K562 (cell line): ENCODE measurements around the gene COL21A1. TPM values are rescaled to one million over a fixed set of nuclear protein-coding genes. Genes with fewer than 3 reads are reported as not detected.

Experiments
- ATAC-seq: fragments of 200-7000 bp; cut with Tn5 transposase; 3 replicates; pipeline ENCODE4 v1.9.1; 2020; ENCODE audit warnings: moderate library complexity
- BruUV-seq: library from RNA; stranded (reverse); fragments of 400-500 nt; replicated peaks from 2 replicates; lab custom pipeline; 2021; lab: Mats Ljungman, UMichigan
- CTCF ChIA-PET: fragments of 300-600 bp; formaldehyde crosslinking; extraction: SDS; loops from one replicate; lab custom pipeline; 2021; ENCODE audit warnings: low intra/inter-chr PET ratio; lab: Yijun Ruan, JAX
- POLR2A ChIA-PET: fragments of 300-600, 350-650 bp; sonication (Branson Sonifier 250); formaldehyde crosslinking; extraction: SDS; loops from one replicate; lab custom pipeline; 2021; ENCODE audit warnings: antibody characterized with exemption, inconsistent platforms; lab: Yijun Ruan, JAX
- DNase-seq, 4 experiments: peaks; one replicate each; pipeline versions ENCODE4 v3.0.0 to v3.0.0-alpha.2; 2011 to 2018; ENCODE audit warnings: low spot score in 3 of 4, mixed read lengths in 3 of 4; ENCODE audit errors: extremely low read depth in 1 of 4
- FAIRE-seq: peaks from 2 replicates; lab custom pipeline; 2011; peaks lifted over from hg19 to GRCh38; lab: Jason Lieb, UNC
- H2AFZ ChIP-seq: 2 replicates; pipeline ENCODE4 v1.6.0; 2011; ENCODE audit warnings: low read depth, low read length, control low read depth, inconsistent platforms
- H3K27ac ChIP-seq: fragments of 200-600 bp; 3 replicates; pipeline ENCODE4 v1.8.0; 2011; ENCODE audit warnings: low read depth, mild to moderate bottlenecking, control low read depth, inconsistent platforms, low read length, moderate library complexity, mixed read lengths; ENCODE audit errors: extremely low read depth
- H3K27me3 ChIP-seq, 2 experiments: fragments of 300-600 bp in 1 of 2; 2 replicates in 1 of 2; 3 replicates in 1 of 2; pipeline versions ENCODE4 v1.6.0 to v1.8.0; 2011; ENCODE audit warnings: inconsistent platforms in 2 of 2, low read length in 2 of 2, mild to moderate bottlenecking in 1 of 2, mixed read lengths in 1 of 2, moderate library complexity in 1 of 2; ENCODE audit not compliant: control insufficient read depth in 2 of 2, insufficient read depth in 2 of 2
- H3K36me3 ChIP-seq: fragments of 300-600 bp; 3 replicates; pipeline ENCODE4 v1.8.0; 2011; ENCODE audit warnings: mild to moderate bottlenecking, low read length, inconsistent platforms; ENCODE audit not compliant: control insufficient read depth, insufficient read depth
- H3K4me1 ChIP-seq, 2 experiments: fragments of 200-600 bp in 1 of 2; replicated peaks in 1 of 2; 2 replicates in 1 of 2; 3 replicates in 1 of 2; pipeline versions ENCODE4 v1.5.1 to v1.8.0; 2011; ENCODE audit warnings: inconsistent platforms in 2 of 2, low read length in 2 of 2, mild to moderate bottlenecking in 1 of 2, mixed read lengths in 1 of 2, moderate library complexity in 1 of 2; ENCODE audit not compliant: control insufficient read depth in 2 of 2, insufficient read depth in 2 of 2
- H3K4me2 ChIP-seq: 2 replicates; pipeline ENCODE4 v1.6.1; 2011; ENCODE audit warnings: low read length, control low read depth, inconsistent platforms, mixed read lengths; ENCODE audit not compliant: insufficient read depth
- H3K4me3 ChIP-seq: fragments of 200-600 bp; sonication (generic), shearing (Covaris generic); 2 replicates; pipeline ENCODE4 v1.5.1; 2016; ENCODE audit warnings: control low read depth, inconsistent platforms
- H3K79me2 ChIP-seq: fragments of 200-600 bp; 3 replicates; pipeline ENCODE4 v1.8.0; 2011; ENCODE audit warnings: low read length, inconsistent platforms; ENCODE audit not compliant: control insufficient read depth, insufficient read depth
- H3K9ac ChIP-seq, 2 experiments: 2 replicates each; pipeline versions ENCODE4 v1.6.0 to v1.6.1; 2011; ENCODE audit warnings: low read depth in 2 of 2, low read length in 2 of 2, control low read depth in 1 of 2, inconsistent platforms in 1 of 2, mild to moderate bottlenecking in 1 of 2, mixed read lengths in 1 of 2; ENCODE audit not compliant: insufficient read depth in 1 of 2
- H3K9me1 ChIP-seq: one replicate; pipeline ENCODE4 v1.6.0; 2011; ENCODE audit warnings: inconsistent platforms, mild to moderate bottlenecking, low read length, moderate library complexity; ENCODE audit not compliant: control insufficient read depth, insufficient read depth
- H3K9me3 ChIP-seq: replicated peaks from 2 replicates; pipeline ENCODE4 v1.5.1; 2011; ENCODE audit warnings: low read depth, low read length, inconsistent platforms; ENCODE audit not compliant: control insufficient read depth, insufficient read depth
- H4K20me1 ChIP-seq: replicated peaks from 2 replicates; pipeline ENCODE4 v1.6.1; 2011; ENCODE audit warnings: low read length, inconsistent platforms, mixed read lengths; ENCODE audit not compliant: control insufficient read depth, insufficient read depth
- EWSR1 ChIP-seq: fragments of 450-650 bp; IDR thresholded peaks from 2 replicates; pipeline ENCODE4 v1.6.1; 2018; ENCODE audit warnings: borderline replicate concordance, mild to moderate bottlenecking, low read depth, moderate library complexity; ENCODE audit not compliant: partially characterized antibody
- FOXA1 ChIP-seq: fragments of 450-650 bp; IDR thresholded peaks from 2 replicates; pipeline ENCODE4 v1.6.1; 2016; ENCODE audit warnings: mild to moderate bottlenecking, borderline replicate concordance
- FUS ChIP-seq: fragments of 200-400 bp; formaldehyde crosslinking; optimal IDR thresholded peaks from 2 replicates; pipeline ENCODE3; 2017; ENCODE audit warnings: low read depth, low read length
- KLF10 ChIP-seq: fragments of 250-450 bp; sonication (Bioruptor Pico); IDR thresholded peaks from 2 replicates; pipeline ENCODE4 v1.6.1; 2021; ENCODE audit warnings: matching md5 sums
- NBN ChIP-seq: fragments of 450-650 bp; IDR thresholded peaks from 2 replicates; pipeline ENCODE4 v1.6.1; 2016; ENCODE audit warnings: low read depth, mild to moderate bottlenecking
- ZNF12 ChIP-seq: sonication (generic); formaldehyde crosslinking; IDR thresholded peaks from 2 replicates; pipeline ENCODE4 v1.4.0; 2020; ENCODE audit warnings: mild to moderate bottlenecking, missing genetic modification reagents
- ZNF384 ChIP-seq: IDR thresholded peaks from 2 replicates; pipeline ENCODE4 v1.6.1; 2012; ENCODE audit warnings: low read depth, low read length, improper control_type of control experiment
- WGBS: fragments of 100-300 bp; shearing (Covaris generic); methylation state at CpG from one replicate; pipeline ENCODE4 v1.1.6; 2016; ENCODE audit warnings: low coverage, mixed read lengths; ENCODE audit not compliant: insufficient coverage; ENCODE audit errors: missing lambda C conversion rate; 5-methylcytosine and 5-hydroxymethylcytosine counted together
- in situ Hi-C: fragments of 300-500 bp; cut with MboI; formaldehyde crosslinking; loops from 4 replicates; pipeline ENCODE4 v1.15.0; 2018; ENCODE audit warnings: inconsistent platforms, mixed read lengths
- intact Hi-C: fragments of 100-400 bp; cut with micrococcal nuclease; formaldehyde crosslinking; loops from 2 replicates; pipeline ENCODE4 v1.14.2; 2022
- polyA plus RNA-seq, 8 experiments: library from polyadenylated mRNA; depleted of rRNA in 4 of 8; stranded (reverse) in 5 of 8; unstranded in 3 of 8; fragments of >200 nt; fragmentation: Nextera tagmentation in 2 of 8; fragmentation: Illumina TruSeq in 1 of 8; extraction: Ambion mirVana in 2 of 8; extraction: Trizol in 1 of 8; gene quantifications; 2 replicates each; pipeline versions ENCODE4 v1.2.1 to v1.2.3, GENCODE V29; 2011 to 2014; ENCODE audit warnings: inconsistent platforms in 1 of 8, missing spikeins in 1 of 8
- total RNA-seq, 7 experiments: library from RNA; depleted of rRNA in 6 of 7; stranded (reverse); fragments of >200 nt in 6 of 7; fragmentation: Illumina TruSeq in 2 of 7; extraction: Trizol in 2 of 7; gene quantifications; 2 replicates each; pipeline versions ENCODE4 v1.2.1 to v1.2.3, GENCODE V29; 2011 to 2021; ENCODE audit warnings: low replicate concordance in 1 of 7
- TF ChIP-seq, protein P1 (sequence below): conservative IDR thresholded peaks from 2 replicates; pipeline ENCODE4 v1.6.1; 2011; ENCODE audit warnings: low read depth, mild to moderate bottlenecking, low read length; ENCODE audit not compliant: control insufficient read depth
- TF ChIP-seq, protein P2 (sequence below): fragments of 450-650 bp; IDR thresholded peaks from 2 replicates; pipeline ENCODE4 v1.6.1; 2016; ENCODE audit warnings: antibody characterized with exemption
- TF ChIP-seq, protein P3 (sequence below): fragments of 450-650 bp; formaldehyde crosslinking; IDR thresholded peaks from 2 replicates; pipeline ENCODE4 v1.4.0; 2022; ENCODE audit warnings: missing genetic modification characterization

Gene COL21A1
- total and polyA plus RNA-seq, 9 of the 15 experiments (the other 6 are each of a cell fraction or from before 2014, with no cell fraction given): 0.03 to 0.76 (median 0.25) TPM

GRCh38 chr6:56246881-56247653 lies at the start of gene COL21A1 (continued):
- TF ChIP-seq, protein P1, sequence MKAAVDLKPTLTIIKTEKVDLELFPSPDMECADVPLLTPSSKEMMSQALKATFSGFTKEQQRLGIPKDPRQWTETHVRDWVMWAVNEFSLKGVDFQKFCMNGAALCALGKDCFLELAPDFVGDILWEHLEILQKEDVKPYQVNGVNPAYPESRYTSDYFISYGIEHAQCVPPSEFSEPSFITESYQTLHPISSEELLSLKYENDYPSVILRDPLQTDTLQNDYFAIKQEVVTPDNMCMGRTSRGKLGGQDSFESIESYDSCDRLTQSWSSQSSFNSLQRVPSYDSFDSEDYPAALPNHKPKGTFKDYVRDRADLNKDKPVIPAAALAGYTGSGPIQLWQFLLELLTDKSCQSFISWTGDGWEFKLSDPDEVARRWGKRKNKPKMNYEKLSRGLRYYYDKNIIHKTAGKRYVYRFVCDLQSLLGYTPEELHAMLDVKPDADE: no peak
- TF ChIP-seq, protein P2, sequence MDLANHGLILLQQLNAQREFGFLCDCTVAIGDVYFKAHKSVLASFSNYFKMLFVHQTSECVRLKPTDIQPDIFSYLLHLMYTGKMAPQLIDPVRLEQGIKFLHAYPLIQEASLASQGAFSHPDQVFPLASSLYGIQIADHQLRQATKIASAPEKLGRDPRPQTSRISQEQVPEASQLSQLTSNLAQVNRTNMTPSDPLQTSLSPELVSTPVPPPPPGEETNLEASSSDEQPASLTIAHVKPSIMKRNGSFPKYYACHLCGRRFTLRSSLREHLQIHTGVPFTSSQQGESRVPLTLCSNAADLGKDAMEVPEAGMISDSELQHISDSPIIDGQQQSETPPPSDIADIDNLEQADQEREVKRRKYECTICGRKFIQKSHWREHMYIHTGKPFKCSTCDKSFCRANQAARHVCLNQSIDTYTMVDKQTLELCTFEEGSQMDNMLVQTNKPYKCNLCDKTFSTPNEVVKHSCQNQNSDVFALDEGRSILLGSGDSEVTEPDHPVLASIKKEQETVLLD: no peak

DNA sequence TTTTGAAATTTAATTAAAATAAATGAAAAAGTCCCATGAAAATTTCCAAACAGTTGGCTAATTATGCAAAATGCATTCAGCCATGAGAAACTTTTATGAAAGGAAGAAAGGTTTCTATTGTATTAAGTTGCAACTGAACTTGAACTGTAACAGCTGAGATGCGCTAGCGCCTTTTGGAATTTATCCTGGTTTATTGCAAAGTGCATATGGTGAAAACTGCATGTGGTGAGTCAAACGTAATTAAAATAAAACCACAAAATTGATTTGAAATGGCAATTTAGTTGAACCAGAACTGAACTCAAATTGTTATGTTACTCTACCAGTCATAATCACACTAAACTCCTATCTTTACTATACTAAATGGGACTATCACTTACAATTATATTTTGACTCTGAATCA lies 46.4 kb upstream of the COL21A1 start:
- no peaks in the 10 kb centered on the region for H3K9me1 ChIP-seq
- in situ Hi-C loops: no loop called here
- H3K27me3 ChIP-seq: no peaks in the 10 kb centered on the region
- TF ChIP-seq KLF10 (CRISPR knock-in tag): no peak
- TF ChIP-seq, protein P3, sequence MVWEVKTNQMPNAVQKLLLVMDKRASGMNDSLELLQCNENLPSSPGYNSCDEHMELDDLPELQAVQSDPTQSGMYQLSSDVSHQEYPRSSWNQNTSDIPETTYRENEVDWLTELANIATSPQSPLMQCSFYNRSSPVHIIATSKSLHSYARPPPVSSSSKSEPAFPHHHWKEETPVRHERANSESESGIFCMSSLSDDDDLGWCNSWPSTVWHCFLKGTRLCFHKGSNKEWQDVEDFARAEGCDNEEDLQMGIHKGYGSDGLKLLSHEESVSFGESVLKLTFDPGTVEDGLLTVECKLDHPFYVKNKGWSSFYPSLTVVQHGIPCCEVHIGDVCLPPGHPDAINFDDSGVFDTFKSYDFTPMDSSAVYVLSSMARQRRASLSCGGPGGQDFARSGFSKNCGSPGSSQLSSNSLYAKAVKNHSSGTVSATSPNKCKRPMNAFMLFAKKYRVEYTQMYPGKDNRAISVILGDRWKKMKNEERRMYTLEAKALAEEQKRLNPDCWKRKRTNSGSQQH (CRISPR knock-in tag): no peak
- no peak for TF ChIP-seq NBN
- no peak for TF ChIP-seq EWSR1
- no peak for TF ChIP-seq FUS
- TF ChIP-seq ZNF12 (CRISPR knock-in tag): no peak
- TF ChIP-seq ZNF384: no peak
- TF ChIP-seq FOXA1: no peak
- TF ChIP-seq, all 486 proteins: peak for 0
- no peak overlapping the region for H3K9ac ChIP-seq
- WGBS: 0% methylated on average over 3 of the region's 3 CpGs
- H3K4me2 ChIP-seq: no peak overlapping the region
- CTCF ChIA-PET: no interaction called here
- no TSS peak for BruUV-seq
- H3K36me3 ChIP-seq: no peaks in the 10 kb centered on the region
- DNase-seq (no peak), FAIRE-seq (no peak), ATAC-seq (no peak)
- no peak overlapping the region for H3K4me3 ChIP-seq
- no peaks in the 10 kb centered on the region for H3K9me3 ChIP-seq
- no peaks in the 10 kb centered on the region for H3K79me2 ChIP-seq
- no peak overlapping the region for H3K27ac ChIP-seq
- H4K20me1 ChIP-seq: no peaks in the 10 kb centered on the region
- H2AFZ ChIP-seq: no peak overlapping the region
- H3K4me1 ChIP-seq: no peaks in the 10 kb centered on the region
- POLR2A ChIA-PET: no interaction called here
- intact Hi-C loops: loop anchor here (5.0 kb wide), 1 partner anchor 1016 kb away; no protein-coding TSS in a partner anchor
